ENCODE measurements around the gene ATP6V1D. TPM values are rescaled to one million over a fixed set of nuclear protein-coding genes. Genes with fewer than 3 reads are reported as not detected.

ATP6V1D gene
- total and polyA plus RNA-seq, 5 donors from 2014 or later = 36.4 to 95.4 (median 60.8) TPM

GRCh38 chr14:67395086-67395875, 35.7 kb upstream of the ATP6V1D start:
- no peak for ATAC-seq (ENCODE audit: low read depth in 2 of 2)
- Mint-ChIP-seq H3K27ac (no peak overlapping the region), H3K9me3 (peaks cover 0 to 2% (median 0%) of the 10 kb centered on the region in 7 donors), H3K4me1 (peaks cover 0 to 8% (median 0%) of the 10 kb centered on the region in 4 donors), H3K27me3 (peaks cover 19% of the 10 kb centered on the region), H3K36me3 (no peaks in the 10 kb centered on the region), H3K4me3 (no peak overlapping the region)
- H3K27me3 ChIP-seq (ENCODE audit: control insufficient read depth, insufficient read depth, low read length) = no peaks in the 10 kb centered on the region
- H3K36me3 ChIP-seq (ENCODE audit: control insufficient read depth, insufficient read depth, low read length) = no peaks in the 10 kb centered on the region
- no peak for DNase-seq
- H3K4me1 ChIP-seq (ENCODE audit: control insufficient read depth, insufficient read depth, low read length, poor library complexity, severe bottlenecking) = no peaks in the 10 kb centered on the region
- H3K9me3 ChIP-seq (ENCODE audit: control insufficient read depth in 2 of 2, low read length in 2 of 2) = no peaks in the 10 kb centered on the region
- H3K4me3 ChIP-seq (ENCODE audit: low read depth, low read length) = no peak overlapping the region
- no peak overlapping the region for H3K27ac ChIP-seq (ENCODE audit: insufficient read depth, low read length, poor library complexity, severe bottlenecking)

- no peak overlapping the region for H3K4me3 Mint-ChIP-seq
- H3K9me3 Mint-ChIP-seq = peaks cover 0 to 2% (median 0%) of the 10 kb centered on the region in 7 donors
- ATAC-seq (ENCODE audit: low read depth in 2 of 2) = no peak
Observed at GRCh38 chr14:67393689-67394088, 34.1 kb upstream of the ATP6V1D start.

GRCh38 chr14:67392800-67393199, 33.2 kb upstream of the ATP6V1D start:
- Mint-ChIP-seq H3K4me3 (no peak overlapping the region), H3K36me3 (no peaks in the 10 kb centered on the region), H3K27ac (no peak overlapping the region), H3K9me3 (no peaks in the 10 kb centered on the region), H3K4me1 (peaks cover 0 to 8% (median 0%) of the 10 kb centered on the region in 4 donors), H3K27me3 (peaks cover 9% of the 10 kb centered on the region)
- H3K27ac ChIP-seq (ENCODE audit: insufficient read depth, low read length, poor library complexity, severe bottlenecking) = no peak overlapping the region
- ATAC-seq (ENCODE audit: low read depth in 2 of 2) = no peak
- no peak for DNase-seq
- no peak overlapping the region for H3K4me3 ChIP-seq (ENCODE audit: low read depth, low read length)
- H3K27me3 ChIP-seq (ENCODE audit: control insufficient read depth, insufficient read depth, low read length) = no peaks in the 10 kb centered on the region
- H3K4me1 ChIP-seq (ENCODE audit: control insufficient read depth, insufficient read depth, low read length, poor library complexity, severe bottlenecking) = no peaks in the 10 kb centered on the region
- H3K9me3 ChIP-seq (ENCODE audit: control insufficient read depth in 2 of 2, low read length in 2 of 2) = no peaks in the 10 kb centered on the region
- no peaks in the 10 kb centered on the region for H3K36me3 ChIP-seq (ENCODE audit: control insufficient read depth, insufficient read depth, low read length)

More at GRCh38 chr14:67393689-67394088, 34.1 kb upstream of the ATP6V1D start:
- Mint-ChIP-seq H3K36me3 (no peaks in the 10 kb centered on the region), H3K27ac (no peak overlapping the region), H3K4me1 (peaks cover 0 to 8% (median 0%) of the 10 kb centered on the region in 4 donors), H3K27me3 (peaks cover 14% of the 10 kb centered on the region)
- no peak overlapping the region for H3K4me3 ChIP-seq (ENCODE audit: low read depth, low read length)
- H3K27me3 ChIP-seq (ENCODE audit: control insufficient read depth, insufficient read depth, low read length) = no peaks in the 10 kb centered on the region
- H3K4me1 ChIP-seq (ENCODE audit: control insufficient read depth, insufficient read depth, low read length, poor library complexity, severe bottlenecking) = no peaks in the 10 kb centered on the region
- H3K9me3 ChIP-seq (ENCODE audit: control insufficient read depth in 2 of 2, low read length in 2 of 2) = no peaks in the 10 kb centered on the region
- no peak for DNase-seq
- H3K27ac ChIP-seq (ENCODE audit: insufficient read depth, low read length, poor library complexity, severe bottlenecking) = no peak overlapping the region
- H3K36me3 ChIP-seq (ENCODE audit: control insufficient read depth, insufficient read depth, low read length) = no peaks in the 10 kb centered on the region

- no peak overlapping the region for H3K4me3 ChIP-seq (ENCODE audit: low read depth, low read length)
- H3K4me1 ChIP-seq (ENCODE audit: control insufficient read depth, insufficient read depth, low read length, poor library complexity, severe bottlenecking) = no peaks in the 10 kb centered on the region
- H3K36me3 ChIP-seq (ENCODE audit: control insufficient read depth, insufficient read depth, low read length) = peaks cover 3% of the 10 kb centered on the region
- H3K27ac ChIP-seq (ENCODE audit: insufficient read depth, low read length, poor library complexity, severe bottlenecking) = no peak overlapping the region
- H3K4me3 Mint-ChIP-seq = no peak overlapping the region
- no peaks in the 10 kb centered on the region for H3K27me3 ChIP-seq (ENCODE audit: control insufficient read depth, insufficient read depth, low read length)
- ATAC-seq (ENCODE audit: low read depth in 2 of 2) (no peak), DNase-seq (no peak)
- H3K4me1 Mint-ChIP-seq = peaks cover 0 to 8% (median under 1%) of the 10 kb centered on the region in 4 donors
- H3K9me3 Mint-ChIP-seq = no peaks in the 10 kb centered on the region
- peaks cover 9% of the 10 kb centered on the region for H3K27me3 Mint-ChIP-seq
- H3K9me3 ChIP-seq (ENCODE audit: control insufficient read depth in 2 of 2, low read length in 2 of 2) = no peaks in the 10 kb centered on the region
- H3K36me3 Mint-ChIP-seq = no peaks in the 10 kb centered on the region
- peak overlapping the region in 2 of 3 donors; percentile 31 to 52 for H3K27ac Mint-ChIP-seq
Observed at GRCh38 chr14:67392123-67392522, 32.5 kb upstream of the ATP6V1D start.

- peaks cover 0 to 6% (median under 1%) of the 10 kb centered on the region in 4 donors for H3K4me1 Mint-ChIP-seq
- ATAC-seq (ENCODE audit: low read depth in 2 of 2) (peak in 1 of 2 donors; percentile 28), DNase-seq (peak in 1 of 3 donors; percentile 13)
- no peak overlapping the region for H3K4me3 Mint-ChIP-seq
- Histone ChIP-seq H3K27ac (ENCODE audit: insufficient read depth, low read length, poor library complexity, severe bottlenecking) (no peak overlapping the region), H3K36me3 (ENCODE audit: control insufficient read depth, insufficient read depth, low read length) (peaks cover 3% of the 10 kb centered on the region), H3K4me1 (ENCODE audit: control insufficient read depth, insufficient read depth, low read length, poor library complexity, severe bottlenecking) (no peaks in the 10 kb centered on the region), H3K9me3 (ENCODE audit: control insufficient read depth in 2 of 2, low read length in 2 of 2) (no peaks in the 10 kb centered on the region), H3K27me3 (ENCODE audit: control insufficient read depth, insufficient read depth, low read length) (no peaks in the 10 kb centered on the region), H3K4me3 (ENCODE audit: low read depth, low read length) (no peak overlapping the region)
- H3K36me3 Mint-ChIP-seq = peaks cover 5% of the 10 kb centered on the region
- H3K27ac Mint-ChIP-seq = no peak overlapping the region
- no peaks in the 10 kb centered on the region for H3K9me3 Mint-ChIP-seq
- peaks cover 6% of the 10 kb centered on the region for H3K27me3 Mint-ChIP-seq
Observed at GRCh38 chr14:67391268-67391667, 31.7 kb upstream of the ATP6V1D start.

- DNase-seq (no peak), ATAC-seq (ENCODE audit: low read depth in 2 of 2) (no peak)
- no peak overlapping the region for H3K4me3 ChIP-seq (ENCODE audit: low read depth, low read length)
- Mint-ChIP-seq H3K4me1 (peaks cover 0 to 6% (median under 1%) of the 10 kb centered on the region in 4 donors), H3K4me3 (no peak overlapping the region), H3K27me3 (peaks cover 6% of the 10 kb centered on the region), H3K27ac (no peak overlapping the region), H3K36me3 (peaks cover 14% of the 10 kb centered on the region), H3K9me3 (no peaks in the 10 kb centered on the region)
- no peak overlapping the region for H3K27ac ChIP-seq (ENCODE audit: insufficient read depth, low read length, poor library complexity, severe bottlenecking)
- no peaks in the 10 kb centered on the region for H3K27me3 ChIP-seq (ENCODE audit: control insufficient read depth, insufficient read depth, low read length)
- H3K9me3 ChIP-seq (ENCODE audit: control insufficient read depth in 2 of 2, low read length in 2 of 2) = no peaks in the 10 kb centered on the region
- H3K36me3 ChIP-seq (ENCODE audit: control insufficient read depth, insufficient read depth, low read length) = peaks cover 12% of the 10 kb centered on the region
- H3K4me1 ChIP-seq (ENCODE audit: control insufficient read depth, insufficient read depth, low read length, poor library complexity, severe bottlenecking) = no peaks in the 10 kb centered on the region
Observed at GRCh38 chr14:67389811-67390534, 30.4 kb upstream of the ATP6V1D start.

- H3K4me3 Mint-ChIP-seq = no peak overlapping the region
- H3K27me3 Mint-ChIP-seq = peaks cover 6% of the 10 kb centered on the region
Observed at GRCh38 chr14:67389275-67389674, 29.7 kb upstream of the ATP6V1D start.

More at GRCh38 chr14:67389275-67389674, 29.7 kb upstream of the ATP6V1D start:
- no peaks in the 10 kb centered on the region for H3K9me3 ChIP-seq (ENCODE audit: control insufficient read depth in 2 of 2, low read length in 2 of 2)
- Mint-ChIP-seq H3K36me3 (peaks cover 21% of the 10 kb centered on the region), H3K9me3 (no peaks in the 10 kb centered on the region), H3K27ac (no peak overlapping the region), H3K4me1 (peaks cover 0 to 6% (median under 1%) of the 10 kb centered on the region in 4 donors)
- DNase-seq (no peak), ATAC-seq (ENCODE audit: low read depth in 2 of 2) (no peak)
- no peak overlapping the region for H3K27ac ChIP-seq (ENCODE audit: insufficient read depth, low read length, poor library complexity, severe bottlenecking)
- no peaks in the 10 kb centered on the region for H3K4me1 ChIP-seq (ENCODE audit: control insufficient read depth, insufficient read depth, low read length, poor library complexity, severe bottlenecking)
- no peak overlapping the region for H3K4me3 ChIP-seq (ENCODE audit: low read depth, low read length)
- no peaks in the 10 kb centered on the region for H3K27me3 ChIP-seq (ENCODE audit: control insufficient read depth, insufficient read depth, low read length)
- H3K36me3 ChIP-seq (ENCODE audit: control insufficient read depth, insufficient read depth, low read length) = peaks cover 19% of the 10 kb centered on the region
